Cardiac muscle cell (in vitro differentiated cells and primary cell): ENCODE data around the gene AKT1. TPM values are rescaled to one million over a fixed set of nuclear protein-coding genes. Genes with fewer than 3 reads are reported as not detected.

Source experiments
- DNase-seq, 2 donors: peaks; one replicate each; pipeline versions ENCODE4 v3.0.0 to v3.0.0-alpha.2; 2010 to 2017; ENCODE audit warnings: low read depth in 1 of 2, low spot score in 1 of 2
- H3K27ac ChIP-seq: fragments of 200-600 bp; sonication (generic); 2 replicates; pipeline ENCODE4 v1.5.1; 2016
- H3K27me3 ChIP-seq: fragments of 200-600 bp; sonication (generic); 2 replicates; pipeline ENCODE4 v1.6.0; 2016; ENCODE audit warnings: control low read depth
- H3K36me3 ChIP-seq: fragments of 200-600 bp; sonication (generic); 2 replicates; pipeline ENCODE4 v1.5.1; 2016; ENCODE audit warnings: control low read depth
- H3K4me1 ChIP-seq: fragments of 200-600 bp; sonication (generic); 2 replicates; pipeline ENCODE4 v1.8.1; 2017; ENCODE audit warnings: low read depth, mild to moderate bottlenecking, mixed run types
- H3K4me3 ChIP-seq: fragments of 200-600 bp; sonication (generic); 2 replicates; pipeline ENCODE4 v1.5.1; 2016; ENCODE audit warnings: mild to moderate bottlenecking
- H3K9me3 ChIP-seq: fragments of 200-600 bp; sonication (generic); 2 replicates; pipeline ENCODE4 v1.5.1; 2017; ENCODE audit warnings: low read depth, mild to moderate bottlenecking, control low read depth
- polyA plus RNA-seq: library from polyadenylated mRNA; unstranded; fragments of >200 nt; fragmentation: Nextera tagmentation; extraction: Ambion mirVana; gene quantifications from 2 replicates; pipeline ENCODE4 v1.2.1, GENCODE V29; 2016
- total RNA-seq: library from RNA; depleted of rRNA; stranded (reverse); fragments of >200 nt; gene quantifications from 2 replicates; pipeline ENCODE4 v1.2.3, GENCODE V29; 2016
- TF ChIP-seq, protein P1 (sequence below): IDR thresholded peaks from 2 replicates; pipeline ENCODE4 v1.5.1; 2012; ENCODE audit warnings: low read depth, mild to moderate bottlenecking, low read length

The AKT1 gene
- total and polyA plus RNA-seq, 2 experiments from 2014 or later, result 173 to 242 TPM

GRCh38 chr14:104783484-104784217 is 11.9 kb downstream of the AKT1 start:
- TF ChIP-seq, protein P1, sequence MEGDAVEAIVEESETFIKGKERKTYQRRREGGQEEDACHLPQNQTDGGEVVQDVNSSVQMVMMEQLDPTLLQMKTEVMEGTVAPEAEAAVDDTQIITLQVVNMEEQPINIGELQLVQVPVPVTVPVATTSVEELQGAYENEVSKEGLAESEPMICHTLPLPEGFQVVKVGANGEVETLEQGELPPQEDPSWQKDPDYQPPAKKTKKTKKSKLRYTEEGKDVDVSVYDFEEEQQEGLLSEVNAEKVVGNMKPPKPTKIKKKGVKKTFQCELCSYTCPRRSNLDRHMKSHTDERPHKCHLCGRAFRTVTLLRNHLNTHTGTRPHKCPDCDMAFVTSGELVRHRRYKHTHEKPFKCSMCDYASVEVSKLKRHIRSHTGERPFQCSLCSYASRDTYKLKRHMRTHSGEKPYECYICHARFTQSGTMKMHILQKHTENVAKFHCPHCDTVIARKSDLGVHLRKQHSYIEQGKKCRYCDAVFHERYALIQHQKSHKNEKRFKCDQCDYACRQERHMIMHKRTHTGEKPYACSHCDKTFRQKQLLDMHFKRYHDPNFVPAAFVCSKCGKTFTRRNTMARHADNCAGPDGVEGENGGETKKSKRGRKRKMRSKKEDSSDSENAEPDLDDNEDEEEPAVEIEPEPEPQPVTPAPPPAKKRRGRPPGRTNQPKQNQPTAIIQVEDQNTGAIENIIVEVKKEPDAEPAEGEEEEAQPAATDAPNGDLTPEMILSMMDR, result no peak
- Histone ChIP-seq H3K4me3 (no peak overlapping the region), H3K27me3 (no peaks in the 10 kb centered on the region), H3K4me1 (no peaks in the 10 kb centered on the region), H3K36me3 (no peaks in the 10 kb centered on the region), H3K27ac (no peak overlapping the region), H3K9me3 (no peaks in the 10 kb centered on the region)
- no peak for DNase-seq

GRCh38 chr14:104782808-104783139 is 12.8 kb downstream of the AKT1 start:
- TF ChIP-seq, protein P1, result no peak
- Histone ChIP-seq H3K9me3 (no peaks in the 10 kb centered on the region), H3K36me3 (no peaks in the 10 kb centered on the region), H3K4me1 (peaks cover 3% of the 10 kb centered on the region), H3K4me3 (no peak overlapping the region), H3K27me3 (no peaks in the 10 kb centered on the region), H3K27ac (no peak overlapping the region)
- no peak for DNase-seq

GRCh38 chr14:104782086-104782807 is 13.3 kb downstream of the AKT1 start:
- DNase-seq, result no peak
- Histone ChIP-seq H3K4me3 (no peak overlapping the region), H3K27me3 (no peaks in the 10 kb centered on the region), H3K4me1 (peaks cover 5% of the 10 kb centered on the region), H3K36me3 (no peaks in the 10 kb centered on the region), H3K27ac (no peak overlapping the region), H3K9me3 (no peaks in the 10 kb centered on the region)
- TF ChIP-seq, protein P1, result no peak

DNA sequence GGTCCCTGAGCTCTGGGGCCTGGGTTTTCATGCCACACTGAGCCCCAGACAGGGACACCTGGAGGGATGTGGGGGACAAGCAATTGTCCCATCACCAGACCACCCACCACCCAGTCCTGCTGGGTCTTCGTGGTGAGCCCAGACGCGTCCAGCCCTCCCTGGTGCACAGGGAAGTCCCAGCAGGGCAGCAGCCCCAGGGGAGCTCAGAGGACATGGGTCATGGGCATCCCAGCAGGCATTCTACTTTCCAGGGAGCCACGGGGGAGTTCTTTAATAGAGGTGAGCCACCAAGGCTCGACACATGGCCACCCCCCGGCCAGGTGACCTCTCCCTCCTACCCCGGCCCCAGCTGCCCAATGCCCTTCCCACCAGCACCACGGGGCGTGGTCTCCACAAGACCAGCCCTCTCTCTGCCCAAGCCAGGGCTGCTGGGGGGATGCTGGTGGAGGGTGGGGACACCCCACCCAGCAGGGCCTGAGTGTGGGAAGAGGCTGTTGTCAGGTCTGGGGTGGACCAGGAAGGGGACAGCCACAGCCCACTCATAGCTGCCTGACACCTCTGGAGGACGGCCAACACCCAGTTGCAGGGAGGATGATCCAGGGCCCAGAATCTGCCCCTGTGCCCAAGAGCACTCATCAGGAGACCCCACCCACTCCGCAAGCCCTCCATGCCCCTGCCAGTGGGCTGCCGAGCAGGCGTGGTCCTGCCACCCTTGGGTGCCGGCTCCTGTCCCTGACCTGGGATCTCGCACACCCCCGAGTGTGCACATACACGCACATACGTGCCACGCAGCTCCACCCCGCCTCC is 14.1 kb downstream of the AKT1 start:
- Histone ChIP-seq H3K27ac (no peak overlapping the region), H3K4me3 (no peak overlapping the region), H3K9me3 (no peaks in the 10 kb centered on the region), H3K27me3 (no peaks in the 10 kb centered on the region), H3K36me3 (peaks cover 3% of the 10 kb centered on the region), H3K4me1 (peaks cover 5% of the 10 kb centered on the region)
- DNase-seq, result no peak
- TF ChIP-seq, protein P1, result no peak

- no peaks in the 10 kb centered on the region for H3K9me3 ChIP-seq
- H3K4me3 ChIP-seq, result no peak overlapping the region
- peaks cover 5% of the 10 kb centered on the region for H3K4me1 ChIP-seq
- H3K27me3 ChIP-seq, result no peaks in the 10 kb centered on the region
- TF ChIP-seq, protein P1, result no peak
- H3K27ac ChIP-seq, result no peak overlapping the region
- H3K36me3 ChIP-seq, result peaks cover 6% of the 10 kb centered on the region
- DNase-seq, result no peak
These were observed 15.0 kb downstream of the AKT1 start for GRCh38 chr14:104780513-104781030.
